ENCODE results near the gene ZNF292.
"Not testable (repeated sequence)": the region's sequence is repeated elsewhere in the genome, so short reads cannot be mapped to it uniquely, and the experiment has no call there.

Gene ZNF292

GRCh38 chr6:87164004-87164403, 8.6 kb downstream of the ZNF292 start:
- DNase-seq (ENCODE audit: low read depth, low spot score), result no peak

DNA sequence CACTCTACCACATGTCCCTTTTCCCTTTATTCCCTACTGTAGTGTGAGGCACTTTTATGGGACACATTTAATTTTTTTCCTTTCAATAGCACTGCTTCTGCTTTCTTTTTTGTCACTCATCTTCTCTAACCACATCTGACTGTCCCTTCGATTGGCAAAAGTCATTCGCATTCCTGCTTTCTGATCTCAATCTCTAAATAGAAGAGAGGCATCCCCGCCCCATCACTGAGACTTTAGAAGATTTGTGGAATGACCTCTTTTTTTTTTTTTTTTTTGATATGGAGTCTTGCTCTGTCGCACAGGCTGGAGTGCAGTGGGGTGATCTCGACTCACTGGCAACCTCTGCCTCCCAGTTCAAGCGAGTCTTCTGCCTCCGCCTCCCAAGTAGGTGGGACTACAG, 9.1 kb downstream of the ZNF292 start:
- no peak for DNase-seq (ENCODE audit: low read depth, low spot score)

DNA sequence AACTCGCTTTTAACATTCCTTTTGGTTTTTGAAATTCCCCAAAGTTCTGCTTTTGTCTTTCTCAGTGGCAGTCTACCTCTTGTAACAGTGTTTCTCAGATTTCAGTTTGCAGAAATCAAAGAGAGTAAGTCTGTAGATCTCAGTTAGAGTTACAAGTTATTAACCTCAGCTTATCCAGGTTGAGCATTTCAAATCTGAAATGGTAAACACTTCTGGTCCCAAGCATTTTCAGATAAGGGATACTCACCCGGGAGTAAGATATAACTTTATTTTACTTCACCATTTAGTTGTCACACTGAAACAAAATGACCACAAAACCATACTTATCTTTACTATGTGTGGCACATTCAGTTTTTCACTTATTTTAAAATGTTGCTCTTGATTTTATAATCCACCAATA, 9.8 kb downstream of the ZNF292 start:
- no peak for DNase-seq (ENCODE audit: low read depth, low spot score)

DNA sequence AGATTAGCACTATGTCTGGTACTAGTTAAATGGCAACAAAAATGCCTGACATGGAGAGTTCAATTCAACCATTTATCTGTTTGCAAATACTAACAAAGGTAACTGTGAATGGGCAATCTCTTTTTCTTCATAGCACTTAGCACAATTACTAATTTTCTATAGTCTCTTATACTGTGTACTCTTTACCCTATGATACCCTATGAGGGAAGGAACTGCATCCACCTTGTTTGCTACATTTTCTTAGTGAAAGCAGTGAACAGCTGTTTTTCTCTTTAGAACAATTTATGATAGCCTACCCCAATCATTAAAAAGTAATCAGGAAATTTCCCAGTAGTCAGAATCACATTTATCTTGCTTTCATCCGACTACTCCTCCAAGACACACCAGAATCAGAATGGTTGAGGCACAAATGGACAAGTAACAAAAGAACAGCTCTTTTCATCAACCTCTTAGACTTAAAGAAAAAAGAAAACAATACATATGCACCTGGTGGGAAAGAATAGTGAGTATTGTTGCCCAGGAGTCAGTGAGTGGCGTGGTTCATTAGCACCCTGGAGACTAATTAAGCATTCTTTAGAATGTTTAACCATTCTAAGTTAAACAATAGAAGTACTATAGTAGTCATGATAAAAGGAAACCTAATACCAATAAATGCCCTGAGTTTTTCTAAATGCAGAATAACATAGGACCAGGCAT, 16.7 kb downstream of the ZNF292 start:
- DNase-seq (ENCODE audit: low read depth, low spot score), result no peak

DNA sequence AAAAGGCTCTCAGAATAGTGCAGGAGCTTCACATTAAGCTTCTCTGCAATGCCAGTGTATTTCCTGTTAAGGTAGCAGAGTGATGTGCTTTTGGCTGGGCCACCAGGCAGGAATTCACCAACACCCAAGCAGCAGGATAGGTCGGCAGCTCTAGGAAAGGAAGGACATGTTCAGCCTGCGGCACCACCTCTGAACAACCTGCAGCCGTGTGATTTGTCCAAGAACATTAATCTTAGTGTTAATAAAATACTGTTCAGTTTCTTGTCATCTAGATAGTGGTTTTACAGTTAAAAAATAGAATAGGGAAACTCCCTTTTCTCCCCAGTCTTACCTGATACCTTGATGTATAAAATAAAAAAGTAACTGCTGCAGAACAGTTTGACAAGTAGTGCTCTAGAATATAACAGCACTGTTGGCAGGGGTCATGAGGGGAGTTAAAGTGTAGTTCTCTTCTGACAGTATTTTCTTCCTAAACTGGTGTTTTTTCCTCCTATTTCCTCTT, 18.8 kb downstream of the ZNF292 start:
- DNase-seq (ENCODE audit: low read depth, low spot score), result no peak

- no peak for DNase-seq (ENCODE audit: low read depth, low spot score)
These were observed 21.1 kb downstream of the ZNF292 start for GRCh38 chr6:87176493-87176892.

GRCh38 chr6:87180105-87180728, 24.9 kb downstream of the ZNF292 start:
- DNase-seq (ENCODE audit: low read depth, low spot score), result no peak

DNA sequence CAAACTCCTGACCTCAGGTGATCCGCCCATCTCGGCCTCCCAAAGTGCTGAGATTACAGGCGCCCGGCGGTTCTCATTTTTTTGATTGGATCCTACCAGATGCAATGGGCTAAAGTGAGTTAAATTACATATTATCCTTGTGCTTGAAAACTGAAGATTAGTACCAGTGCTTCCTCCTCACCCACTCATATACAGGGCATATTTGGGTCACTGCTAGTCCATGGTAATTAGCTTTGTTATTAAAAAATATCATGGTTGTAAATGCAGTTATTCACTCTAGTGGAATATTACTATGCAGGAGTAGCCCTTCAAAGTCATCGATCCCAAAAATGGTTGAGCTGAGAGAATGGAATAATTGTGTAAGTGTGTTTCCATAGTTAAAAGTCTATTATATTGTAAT, 26.5 kb downstream of the ZNF292 start:
- no peak for DNase-seq (ENCODE audit: low read depth, low spot score)

- no peak for DNase-seq (ENCODE audit: low read depth, low spot score)
These were observed 27.0 kb downstream of the ZNF292 start for GRCh38 chr6:87182321-87182720.

DNA sequence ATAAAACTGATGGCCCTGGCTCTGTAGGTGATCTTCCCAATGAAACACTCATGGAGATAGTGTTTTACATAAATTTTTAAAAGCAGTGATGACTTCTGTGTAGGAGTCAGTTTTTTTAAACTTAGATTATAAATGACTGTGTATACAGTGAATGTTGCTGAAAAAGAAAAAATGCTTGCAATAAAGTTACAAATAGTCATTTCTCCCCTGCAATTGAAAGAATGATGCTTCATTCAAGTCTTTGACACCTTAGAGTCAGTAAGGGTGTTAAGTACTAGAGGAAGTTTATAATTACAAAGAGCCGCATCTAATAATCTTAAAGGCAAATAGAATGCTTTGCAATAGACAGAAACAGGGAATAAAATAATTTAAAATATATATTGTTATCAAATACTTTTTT, 27.6 kb downstream of the ZNF292 start:
- DNase-seq (ENCODE audit: low read depth, low spot score), result no peak

- DNase-seq (ENCODE audit: low read depth, low spot score), result no peak
These were observed 28.3 kb downstream of the ZNF292 start for GRCh38 chr6:87183687-87184086.

GRCh38 chr6:87184762-87185250, 29.4 kb downstream of the ZNF292 start:
- no peak for DNase-seq (ENCODE audit: low read depth, low spot score)

GRCh38 chr6:87196275-87196842, 41.0 kb downstream of the ZNF292 start:
- DNase-seq (ENCODE audit: low read depth, low spot score), result no peak

- DNase-seq (ENCODE audit: low read depth, low spot score), result no peak
These were observed 42.2 kb downstream of the ZNF292 start for GRCh38 chr6:87197547-87197946.

DNA sequence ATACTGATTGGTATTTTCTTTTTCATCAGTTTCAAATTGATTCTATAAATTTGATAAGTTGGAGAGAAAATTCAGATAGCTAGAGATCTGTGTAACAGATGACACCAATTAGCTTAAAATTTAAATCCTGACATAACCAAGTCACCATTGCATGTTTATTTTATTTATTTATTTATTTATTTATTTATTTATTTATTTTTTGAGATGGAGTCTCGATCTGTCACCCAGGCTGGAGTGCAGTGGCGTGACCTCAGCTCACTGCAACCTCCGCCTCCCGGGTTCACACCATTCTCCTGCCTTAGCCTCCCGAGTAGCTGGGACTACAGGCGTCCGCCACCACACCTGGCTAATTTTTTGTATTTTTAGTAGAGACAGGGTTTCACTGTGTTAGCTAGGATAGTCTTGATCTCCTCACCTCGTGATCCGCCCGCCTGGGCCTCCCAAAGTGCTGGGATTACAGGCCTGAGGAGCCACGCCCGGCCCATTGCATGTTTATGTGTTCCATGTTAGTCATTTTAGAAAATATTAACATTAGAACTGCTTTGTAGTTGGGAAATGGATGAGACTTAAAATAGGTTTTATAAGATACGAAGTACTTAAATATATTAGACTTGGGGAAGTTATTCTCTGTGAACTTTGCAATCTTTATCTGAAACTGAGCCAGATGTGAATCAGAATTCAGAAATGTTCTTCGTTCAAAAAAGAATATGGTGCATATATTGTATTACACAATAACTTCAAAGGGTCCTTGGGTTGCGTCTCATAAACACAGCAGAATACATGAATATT, 42.9 kb downstream of the ZNF292 start:
- DNase-seq (ENCODE audit: low read depth, low spot score), result not testable (repeated sequence)

GRCh38 chr6:87199787-87200186, 44.4 kb downstream of the ZNF292 start:
- no peak for DNase-seq (ENCODE audit: low read depth, low spot score)

- DNase-seq (ENCODE audit: low read depth, low spot score), result no peak
These were observed 45.3 kb downstream of the ZNF292 start for GRCh38 chr6:87200469-87201175.

DNA sequence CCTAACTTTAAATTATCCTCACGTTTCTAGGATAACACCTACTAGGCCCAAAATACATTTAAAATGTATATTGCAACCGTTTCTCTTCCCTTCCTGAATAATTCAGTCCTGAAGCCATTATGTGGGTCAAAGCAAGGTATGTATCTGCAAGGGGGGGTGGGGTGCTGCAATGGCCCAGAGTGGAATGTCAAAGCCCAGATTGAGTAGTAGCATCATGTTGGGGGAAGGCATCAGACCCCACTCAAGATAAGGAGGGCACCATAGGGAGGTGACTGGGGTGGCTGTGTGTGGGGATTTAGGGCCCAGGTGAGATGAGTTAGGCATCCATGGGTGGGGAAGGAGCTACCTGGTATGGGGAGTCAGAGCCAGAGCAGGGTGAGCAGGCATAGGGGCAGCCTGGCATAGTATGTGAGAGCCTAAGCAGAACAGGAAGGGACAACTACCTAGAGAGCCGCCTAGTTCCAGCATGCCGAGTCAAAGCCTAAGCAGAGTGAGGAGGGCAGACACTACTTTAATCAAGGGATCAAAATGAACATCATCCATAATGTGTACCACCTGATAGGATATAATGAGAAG, 48.2 kb downstream of the ZNF292 start:
- no peak for DNase-seq (ENCODE audit: low read depth, low spot score)

GRCh38 chr6:87209812-87210211, 54.4 kb downstream of the ZNF292 start:
- no peak for DNase-seq (ENCODE audit: low read depth, low spot score)

- DNase-seq (ENCODE audit: low read depth, low spot score), result no peak
These were observed 55.6 kb downstream of the ZNF292 start for GRCh38 chr6:87210979-87211378.

DNA sequence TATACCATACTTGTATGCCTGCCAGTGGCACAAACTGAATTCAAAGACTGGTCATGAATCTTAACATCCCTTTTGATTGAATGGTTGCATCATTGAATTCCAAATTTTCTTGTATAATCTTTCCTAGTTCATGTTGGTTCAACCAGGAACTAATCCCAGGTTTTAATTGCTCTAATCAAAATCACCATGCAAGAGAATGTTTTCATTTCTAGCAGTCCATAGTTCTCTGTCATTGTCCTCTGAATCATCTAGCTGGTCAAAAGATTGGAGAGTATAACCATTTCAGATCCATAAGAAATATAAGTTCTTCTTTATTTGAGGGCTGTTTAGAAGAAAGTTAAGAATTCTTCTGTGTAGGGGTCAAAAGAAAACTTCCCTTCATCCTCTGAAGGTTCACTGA, 57.2 kb downstream of the ZNF292 start:
- no peak for DNase-seq (ENCODE audit: low read depth, low spot score)

Data from brain pericyte (primary cell).